Left hindlimb (tissue), 1 donor: ENCODE measurements around the gene ANKK1.

ENCODE experiments used
- DNase-seq: peaks from one replicate; pipeline ENCODE4 v3.0.0-alpha.2; 2018

ANKK1 gene, protein sequence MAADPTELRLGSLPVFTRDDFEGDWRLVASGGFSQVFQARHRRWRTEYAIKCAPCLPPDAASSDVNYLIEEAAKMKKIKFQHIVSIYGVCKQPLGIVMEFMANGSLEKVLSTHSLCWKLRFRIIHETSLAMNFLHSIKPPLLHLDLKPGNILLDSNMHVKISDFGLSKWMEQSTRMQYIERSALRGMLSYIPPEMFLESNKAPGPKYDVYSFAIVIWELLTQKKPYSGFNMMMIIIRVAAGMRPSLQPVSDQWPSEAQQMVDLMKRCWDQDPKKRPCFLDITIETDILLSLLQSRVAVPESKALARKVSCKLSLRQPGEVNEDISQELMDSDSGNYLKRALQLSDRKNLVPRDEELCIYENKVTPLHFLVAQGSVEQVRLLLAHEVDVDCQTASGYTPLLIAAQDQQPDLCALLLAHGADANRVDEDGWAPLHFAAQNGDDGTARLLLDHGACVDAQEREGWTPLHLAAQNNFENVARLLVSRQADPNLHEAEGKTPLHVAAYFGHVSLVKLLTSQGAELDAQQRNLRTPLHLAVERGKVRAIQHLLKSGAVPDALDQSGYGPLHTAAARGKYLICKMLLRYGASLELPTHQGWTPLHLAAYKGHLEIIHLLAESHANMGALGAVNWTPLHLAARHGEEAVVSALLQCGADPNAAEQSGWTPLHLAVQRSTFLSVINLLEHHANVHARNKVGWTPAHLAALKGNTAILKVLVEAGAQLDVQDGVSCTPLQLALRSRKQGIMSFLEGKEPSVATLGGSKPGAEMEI

GRCh38 chr11:113387605-113388211 lies at the start of gene ANKK1:
ANKK1 (plus strand) TSS chr11:113387779; CDS start chr11:113387885, 106 bp downstream.
- DNase-seq = no peak

DNA sequence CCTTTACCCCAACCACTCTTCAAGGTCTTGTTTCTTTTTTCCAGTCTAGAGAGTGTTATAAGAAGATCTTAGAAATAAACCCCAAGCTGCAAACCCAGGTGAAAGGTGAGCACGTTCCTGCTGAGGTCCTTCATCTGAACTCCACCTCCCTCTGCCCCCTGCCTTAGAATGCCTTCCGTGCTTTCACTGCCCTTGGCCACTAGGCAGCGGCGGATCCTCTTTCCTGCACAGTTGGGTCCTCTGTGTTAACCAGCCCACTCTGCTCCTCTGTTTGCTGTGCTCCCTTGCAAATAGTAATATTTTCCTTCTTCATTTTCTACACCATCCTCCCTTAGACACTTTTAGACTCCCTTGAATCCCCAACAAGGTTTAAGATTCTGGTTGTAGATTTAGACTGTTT lies 48.8 kb upstream of the ANKK1 start:
- no peak for DNase-seq

- DNase-seq = no peak
Measured at GRCh38 chr11:113339929-113340589, 47.5 kb upstream of the ANKK1 start.

- DNase-seq = no peak
Measured at GRCh38 chr11:113341388-113342165, 46.0 kb upstream of the ANKK1 start.

DNA sequence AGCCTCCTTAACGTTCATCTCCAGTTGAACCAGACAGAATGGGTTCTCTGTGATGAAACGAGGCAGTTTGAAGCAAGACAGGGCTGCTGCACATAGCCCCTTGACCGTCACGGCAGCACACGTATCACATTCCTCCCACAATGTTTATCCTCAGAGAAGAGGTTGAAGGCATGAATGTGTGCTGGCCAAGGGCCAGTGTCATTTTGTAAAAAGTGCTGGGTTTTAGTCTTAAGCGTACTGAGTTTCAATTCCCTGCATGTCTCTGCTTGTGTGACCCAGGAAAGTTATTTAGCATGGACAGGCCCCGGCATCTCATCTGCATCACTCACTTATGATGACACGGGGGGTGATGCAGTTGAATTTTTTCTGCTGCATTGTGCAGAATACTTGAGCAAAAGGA lies 41.6 kb upstream of the ANKK1 start:
- no peak for DNase-seq

- no peak for DNase-seq
Measured at GRCh38 chr11:113349528-113349927, 38.1 kb upstream of the ANKK1 start.

DNA sequence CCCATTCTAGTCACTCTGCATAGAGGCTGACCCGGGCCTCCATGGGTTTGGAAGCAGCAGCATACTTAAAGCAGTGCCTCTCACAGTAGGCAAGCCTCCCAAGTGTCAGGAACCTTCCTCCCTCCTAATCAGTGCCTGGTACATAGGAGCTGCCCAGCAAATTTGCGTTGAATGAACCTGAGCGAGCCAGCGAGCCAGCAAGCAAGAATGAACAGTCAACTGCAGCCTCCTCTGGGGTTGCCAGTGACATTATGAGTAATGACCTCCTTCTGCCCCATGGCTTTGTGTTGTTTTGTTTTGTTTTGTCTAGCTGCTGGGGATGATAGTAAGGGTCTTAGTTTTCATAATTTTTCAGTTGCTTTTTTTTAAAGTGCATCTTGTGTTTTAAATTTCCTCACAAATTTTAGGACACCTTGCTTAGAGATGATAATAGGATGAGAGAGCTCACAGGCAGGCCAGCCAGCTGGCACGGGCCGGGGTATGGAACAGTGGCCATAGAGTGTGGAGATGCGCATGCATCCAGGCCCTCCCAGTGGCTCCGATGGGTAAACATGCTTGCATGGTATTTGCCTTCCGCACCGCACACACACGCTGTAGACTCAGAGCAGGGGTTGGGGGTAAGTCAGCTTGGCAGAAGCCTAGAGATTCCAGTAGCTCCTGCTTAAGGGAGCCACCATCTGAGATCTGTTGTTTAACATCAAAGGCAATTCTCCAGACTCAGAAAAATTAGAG lies 37.1 kb upstream of the ANKK1 start:
- no peak for DNase-seq

DNA sequence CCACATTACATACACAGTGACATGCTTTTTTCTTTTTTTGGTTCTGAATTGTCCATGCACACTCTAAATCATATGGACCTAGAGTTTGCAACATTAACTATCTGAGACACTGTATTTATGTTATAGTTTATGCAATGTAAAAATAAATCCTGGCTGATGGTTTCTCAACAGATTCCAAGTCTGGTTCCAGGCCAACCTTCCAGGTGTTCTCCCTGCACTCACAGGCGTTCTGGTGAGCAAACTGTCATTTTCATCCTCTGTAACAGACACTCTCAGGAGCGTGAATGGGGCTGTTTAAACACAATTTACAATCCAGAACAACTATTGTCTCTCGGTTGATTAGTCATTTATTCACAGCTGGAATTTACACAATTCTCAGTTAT lies 36.5 kb upstream of the ANKK1 start:
- no peak for DNase-seq

DNA sequence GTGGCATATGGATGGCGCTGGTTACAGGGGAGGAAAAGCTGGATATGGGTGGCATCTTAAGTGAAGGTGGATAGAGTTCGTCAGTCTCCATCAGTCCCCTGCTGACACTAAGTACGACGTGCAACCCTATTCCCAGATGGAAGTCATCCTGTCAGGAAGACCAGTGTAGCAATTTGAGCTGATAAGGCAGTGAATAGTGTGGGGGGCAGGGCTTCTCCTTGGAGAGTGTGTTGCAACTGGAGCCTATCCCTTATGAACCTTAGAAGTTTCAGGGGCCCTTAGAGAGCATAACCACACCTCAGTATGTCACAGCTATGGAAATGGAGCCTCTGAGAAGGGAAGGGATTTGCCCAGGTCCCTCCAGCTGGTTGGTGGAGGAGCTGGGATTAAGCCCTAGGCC lies 36.1 kb upstream of the ANKK1 start:
- DNase-seq = no peak

- no peak for DNase-seq
Measured at GRCh38 chr11:113356203-113356602, 31.4 kb upstream of the ANKK1 start.

GRCh38 chr11:113363406-113363805 lies 24.2 kb upstream of the ANKK1 start:
- no peak for DNase-seq

GRCh38 chr11:113363996-113364641 lies 23.5 kb upstream of the ANKK1 start:
- DNase-seq = no peak

- no peak for DNase-seq
Measured at GRCh38 chr11:113365895-113366294, 21.7 kb upstream of the ANKK1 start.

DNA sequence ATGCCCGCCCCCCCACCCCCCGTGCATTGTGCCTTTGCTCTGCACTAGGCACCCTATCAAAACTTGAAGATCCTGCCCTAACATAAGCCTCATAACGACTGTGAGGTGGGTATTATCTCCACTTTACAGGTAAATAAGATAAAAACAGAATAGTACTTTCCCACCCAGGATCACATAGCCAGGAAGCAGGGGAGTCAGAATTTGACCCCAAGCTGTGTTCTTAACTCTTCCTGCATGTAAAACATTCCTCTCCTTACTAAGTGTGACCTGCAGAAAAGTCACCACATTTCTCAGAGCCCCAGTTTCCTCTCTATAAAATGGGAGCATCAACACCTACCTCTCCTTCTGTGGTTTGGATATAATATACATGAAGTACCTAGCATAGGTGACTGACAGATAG lies 18.2 kb upstream of the ANKK1 start:
- no peak for DNase-seq

DNA sequence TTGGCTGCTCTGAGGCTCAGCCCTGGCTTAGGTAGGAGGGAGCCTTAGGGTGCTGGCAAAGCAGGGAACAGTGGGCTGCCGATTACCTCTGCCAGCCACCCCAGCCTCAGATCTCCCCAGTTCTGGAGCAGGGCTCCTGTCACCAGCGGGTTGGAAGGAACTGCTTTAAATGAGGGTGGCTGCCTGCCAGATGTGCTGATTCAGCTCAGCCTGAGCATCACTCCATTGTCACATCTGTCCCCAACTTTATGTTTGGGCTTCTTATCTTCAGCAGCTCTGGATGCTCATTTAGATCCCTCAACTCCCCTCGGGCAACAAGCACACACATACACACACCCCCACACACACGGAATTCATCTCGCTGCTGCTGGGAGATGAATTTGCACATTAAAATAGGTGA lies 16.9 kb upstream of the ANKK1 start:
- no peak for DNase-seq

DNA sequence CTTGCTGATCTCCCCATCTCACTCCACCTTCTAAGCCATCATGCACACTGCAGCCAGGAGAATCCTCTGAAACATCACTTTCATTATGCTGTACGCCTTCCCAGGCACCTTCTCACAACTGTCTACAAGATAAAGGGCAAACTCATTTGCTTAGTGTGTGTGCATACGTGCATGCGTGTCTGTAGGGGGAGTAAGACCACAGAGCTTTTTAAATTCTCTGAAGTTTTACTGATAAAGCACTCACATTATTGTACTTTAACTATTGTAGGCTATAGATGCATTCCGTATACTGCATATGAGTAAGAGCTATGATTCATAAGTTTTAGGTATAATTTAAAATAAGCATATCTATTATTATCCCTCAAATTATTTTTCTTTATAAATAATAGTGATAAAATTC lies 15.3 kb upstream of the ANKK1 start:
- no peak for DNase-seq

- no peak for DNase-seq
Measured at GRCh38 chr11:113373306-113373705, 14.3 kb upstream of the ANKK1 start.

- DNase-seq = no peak
Measured at GRCh38 chr11:113373981-113374560, 13.5 kb upstream of the ANKK1 start.

DNA sequence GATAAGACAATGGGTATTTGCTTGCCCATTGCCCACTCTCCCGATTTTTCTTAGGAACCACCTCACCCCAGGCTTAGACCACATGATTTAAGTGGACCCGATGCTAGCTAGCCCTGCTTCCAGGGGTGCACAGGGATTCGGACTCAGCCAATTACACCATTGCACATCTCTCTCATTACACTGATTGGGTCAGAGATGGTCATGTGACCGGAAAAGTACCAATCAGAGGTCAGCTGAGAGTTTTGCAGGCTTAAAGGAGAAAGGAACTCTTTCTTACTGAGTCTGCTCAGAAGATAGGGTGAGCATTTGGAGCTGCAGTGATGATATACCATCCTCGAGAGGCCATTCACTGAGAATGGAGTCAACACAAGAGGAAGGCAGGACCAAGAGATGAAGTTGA lies 12.2 kb upstream of the ANKK1 start:
- no peak for DNase-seq

- DNase-seq = no peak
Measured at GRCh38 chr11:113376156-113376555, 11.4 kb upstream of the ANKK1 start.
